ENCODE measurements around the gene SLC9C2. TPM values are rescaled to one million over a fixed set of nuclear protein-coding genes. Genes with fewer than 3 reads are reported as not detected.
A peak's percentile ranks its signal among the peaks of the same experiment; 100 is the strongest.

SLC9C2 gene
- total RNA-seq, 4 donors from 2014 or later = not detected

DNA sequence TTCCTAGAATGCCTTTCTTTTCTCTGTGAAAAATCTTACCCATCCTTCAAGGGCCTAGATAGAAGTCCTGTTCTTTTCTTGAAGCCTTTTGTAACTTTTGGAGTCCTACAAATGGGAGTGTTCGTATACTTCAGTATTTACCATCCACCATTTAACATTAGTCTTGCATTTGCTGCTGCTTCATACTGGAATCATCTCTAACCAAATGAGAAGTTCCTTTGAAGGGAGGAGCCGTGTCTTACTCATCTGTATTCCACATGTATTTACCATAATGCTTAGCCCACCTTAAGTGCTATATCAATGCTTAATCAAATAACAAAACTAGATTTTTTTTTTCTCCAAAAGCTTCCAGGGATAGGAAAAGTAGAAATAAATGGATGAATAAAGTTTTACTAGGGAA lies 118.6 kb downstream of the SLC9C2 start:
- no peak for ATAC-seq
- H3K9me3 ChIP-seq = no peaks in the 10 kb centered on the region
- no peak overlapping the region for H3K27ac ChIP-seq
- TF ChIP-seq, protein P1, sequence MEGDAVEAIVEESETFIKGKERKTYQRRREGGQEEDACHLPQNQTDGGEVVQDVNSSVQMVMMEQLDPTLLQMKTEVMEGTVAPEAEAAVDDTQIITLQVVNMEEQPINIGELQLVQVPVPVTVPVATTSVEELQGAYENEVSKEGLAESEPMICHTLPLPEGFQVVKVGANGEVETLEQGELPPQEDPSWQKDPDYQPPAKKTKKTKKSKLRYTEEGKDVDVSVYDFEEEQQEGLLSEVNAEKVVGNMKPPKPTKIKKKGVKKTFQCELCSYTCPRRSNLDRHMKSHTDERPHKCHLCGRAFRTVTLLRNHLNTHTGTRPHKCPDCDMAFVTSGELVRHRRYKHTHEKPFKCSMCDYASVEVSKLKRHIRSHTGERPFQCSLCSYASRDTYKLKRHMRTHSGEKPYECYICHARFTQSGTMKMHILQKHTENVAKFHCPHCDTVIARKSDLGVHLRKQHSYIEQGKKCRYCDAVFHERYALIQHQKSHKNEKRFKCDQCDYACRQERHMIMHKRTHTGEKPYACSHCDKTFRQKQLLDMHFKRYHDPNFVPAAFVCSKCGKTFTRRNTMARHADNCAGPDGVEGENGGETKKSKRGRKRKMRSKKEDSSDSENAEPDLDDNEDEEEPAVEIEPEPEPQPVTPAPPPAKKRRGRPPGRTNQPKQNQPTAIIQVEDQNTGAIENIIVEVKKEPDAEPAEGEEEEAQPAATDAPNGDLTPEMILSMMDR (IDR thresholded peaks at IDR 0.05) = no peak
- TF ChIP-seq POLR2AphosphoS5 (IDR thresholded peaks at IDR 0.05) = no peak
- no peak for TF ChIP-seq POLR2A (IDR thresholded peaks at IDR 0.05)
- no peak for TF ChIP-seq EP300 (IDR thresholded peaks at IDR 0.05)
- H3K36me3 ChIP-seq = peaks cover 46 to 100% of the 10 kb centered on the region in 2 donors
- H3K4me1 ChIP-seq = peaks cover 0 to 38% (median 9%) of the 10 kb centered on the region in 3 donors
- H3K4me3 ChIP-seq = no peak overlapping the region
- H3K27me3 ChIP-seq = no peaks in the 10 kb centered on the region
- WGBS, 2 donors (ENCODE audit: low coverage in 1 of 2) = 78% methylated on average over 2 of the region's 2 CpGs; no CpG with 5 or more reads in 1 of the 2 donors

DNA sequence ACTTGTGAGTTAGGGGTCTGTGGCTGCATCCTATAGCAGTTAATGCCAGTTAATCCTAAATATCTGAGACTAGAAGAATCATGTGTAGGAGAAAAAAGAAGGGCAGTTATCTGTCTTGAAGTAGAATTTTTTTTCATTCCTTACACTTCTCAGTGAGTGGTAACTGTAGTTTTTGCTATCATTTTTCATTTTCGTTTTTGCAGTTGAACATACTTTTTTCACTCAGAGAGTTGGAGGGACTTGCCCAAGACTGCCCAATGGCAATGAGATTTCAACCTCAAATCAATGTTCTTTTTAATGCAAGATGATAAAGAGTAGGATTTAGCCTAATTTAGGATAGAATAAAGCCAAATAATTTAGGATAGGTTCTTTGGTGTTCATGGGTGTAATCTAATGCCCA lies 120.2 kb downstream of the SLC9C2 start:
- ATAC-seq = no peak

DNA sequence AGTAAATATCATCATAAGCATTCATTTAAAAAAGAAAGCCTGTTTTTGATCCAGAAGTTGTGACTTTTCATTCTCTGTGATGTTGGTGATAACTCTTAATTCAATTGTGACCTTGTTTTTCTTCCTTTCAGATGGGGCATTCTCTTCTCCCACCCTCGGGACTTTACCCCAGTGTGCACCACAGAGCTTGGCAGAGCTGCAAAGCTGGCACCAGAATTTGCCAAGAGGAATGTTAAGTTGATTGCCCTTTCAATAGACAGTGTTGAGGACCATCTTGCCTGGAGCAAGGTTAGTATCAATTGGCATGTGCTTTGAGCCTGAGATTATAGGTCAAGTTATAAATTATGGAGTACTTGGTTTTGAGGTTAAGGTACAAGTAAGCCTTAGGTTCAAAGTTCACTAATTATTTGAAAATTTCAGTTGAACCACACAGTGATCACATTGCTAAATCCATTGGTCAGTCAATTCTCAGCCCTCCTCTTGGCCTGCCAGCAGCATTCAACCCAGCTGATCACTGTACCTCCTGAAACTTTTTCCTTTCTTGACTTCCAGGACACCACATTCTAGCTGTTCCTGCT lies 121.6 kb downstream of the SLC9C2 start:
- TF ChIP-seq EP300 (IDR thresholded peaks at IDR 0.05) (no peak), POLR2AphosphoS5 (IDR thresholded peaks at IDR 0.05) (no peak), POLR2A (IDR thresholded peaks at IDR 0.05) (no peak)
- TF ChIP-seq, protein P1 (IDR thresholded peaks at IDR 0.05) = no peak
- no peak for ATAC-seq
- Histone ChIP-seq H3K4me3 (peak overlapping the region in 1 of 2 donors; percentile 93), H3K27me3 (no peaks in the 10 kb centered on the region), H3K36me3 (peaks cover 33 to 70% of the 10 kb centered on the region in 2 donors), H3K27ac (no peak overlapping the region), H3K4me1 (peaks cover 5 to 50% (median 17%) of the 10 kb centered on the region in 3 donors), H3K9me3 (no peaks in the 10 kb centered on the region)
- no CpG with 5 or more reads among the region's 1 CpG for WGBS, 2 donors (ENCODE audit: low coverage in 1 of 2)

More for the DNA sequence above, 120.2 kb downstream of the SLC9C2 start:
- no peak for TF ChIP-seq EP300 (IDR thresholded peaks at IDR 0.05)
- no peak for TF ChIP-seq POLR2A (IDR thresholded peaks at IDR 0.05)
- TF ChIP-seq, protein P1 (IDR thresholded peaks at IDR 0.05) = no peak
- TF ChIP-seq POLR2AphosphoS5 (IDR thresholded peaks at IDR 0.05) = no peak
- Histone ChIP-seq H3K4me1 (peaks cover 5 to 50% (median 17%) of the 10 kb centered on the region in 3 donors), H3K9me3 (no peaks in the 10 kb centered on the region), H3K4me3 (no peak overlapping the region), H3K36me3 (peaks cover 44 to 84% of the 10 kb centered on the region in 2 donors), H3K27ac (no peak overlapping the region), H3K27me3 (no peaks in the 10 kb centered on the region)
- WGBS, 2 donors (ENCODE audit: low coverage in 1 of 2) = 72 to 80% methylated on average over 1 of the region's 1 CpG

DNA sequence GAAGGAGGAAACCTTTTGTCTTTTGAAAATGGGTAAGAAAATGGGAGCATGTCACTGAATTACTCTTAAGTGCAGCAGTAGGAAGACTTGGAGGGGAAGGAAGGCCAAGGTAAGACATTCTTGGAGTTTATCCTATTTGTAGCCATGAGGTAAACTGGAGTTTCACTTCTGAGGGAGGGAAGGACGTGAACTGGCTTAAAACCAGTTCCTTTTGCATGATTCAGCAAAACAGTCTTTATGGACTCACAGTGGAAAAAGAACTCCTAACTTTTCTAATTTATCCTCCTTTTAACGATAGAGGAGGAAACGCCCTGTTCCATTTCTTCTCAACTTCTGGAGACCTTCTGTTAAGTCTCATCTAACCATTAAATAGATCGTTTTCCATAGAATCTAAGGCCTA lies 123.2 kb downstream of the SLC9C2 start:
- Histone ChIP-seq H3K36me3 (peaks cover 24 to 54% of the 10 kb centered on the region in 2 donors), H3K27me3 (no peaks in the 10 kb centered on the region), H3K4me1 (peaks cover 5 to 65% (median 31%) of the 10 kb centered on the region in 3 donors)

More for the DNA sequence above, 123.2 kb downstream of the SLC9C2 start:
- 47 to 69% methylated on average over 4 of the region's 4 CpGs for WGBS, 2 donors (ENCODE audit: low coverage in 1 of 2)
- H3K4me3 ChIP-seq = peak overlapping the region; percentile 88 to 93
- H3K27ac ChIP-seq = peak overlapping the region; percentile 95 to 99 (median 99)
- H3K9me3 ChIP-seq = no peaks in the 10 kb centered on the region
- ATAC-seq = no peak
- TF ChIP-seq, protein P1 (IDR thresholded peaks at IDR 0.05) = no peak
- TF ChIP-seq POLR2AphosphoS5 (IDR thresholded peaks at IDR 0.05) (no peak), POLR2A (IDR thresholded peaks at IDR 0.05) (no peak), EP300 (IDR thresholded peaks at IDR 0.05) (no peak)

Measured in gastroesophageal sphincter (tissue), 4 donors.